Neuronal stem cell (in vitro differentiated cells): ENCODE data around the gene ARHGAP18. TPM values are rescaled to one million over a fixed set of nuclear protein-coding genes. Genes with fewer than 3 reads are reported as not detected.

Source experiments
- DNase-seq: peaks from one replicate; pipeline ENCODE4 v3.0.0-alpha.2; 2013; ENCODE audit warnings: low spot score
- H2AFZ ChIP-seq: one replicate; pipeline ENCODE4 v1.6.1; 2013; ENCODE audit warnings: mild to moderate bottlenecking, low read length, inconsistent platforms
- H2AK5ac ChIP-seq: 2 replicates; pipeline ENCODE4 v1.6.1; 2013; ENCODE audit warnings: low read depth, mild to moderate bottlenecking, inconsistent platforms, low read length, moderate library complexity, mixed read lengths
- H2BK120ac ChIP-seq: 2 replicates; pipeline ENCODE4 v1.6.1; 2013; ENCODE audit warnings: low read depth, mild to moderate bottlenecking, inconsistent platforms, low read length, moderate library complexity, mixed read lengths
- H2BK12ac ChIP-seq: one replicate; pipeline ENCODE4 v1.6.1; 2013; ENCODE audit warnings: low read length, inconsistent platforms
- H2BK15ac ChIP-seq: 2 replicates; pipeline ENCODE4 v1.6.1; 2013; ENCODE audit warnings: mild to moderate bottlenecking, low read length, inconsistent platforms, mixed read lengths
- H2BK5ac ChIP-seq: one replicate; pipeline ENCODE4 v1.6.1; 2013; ENCODE audit warnings: inconsistent platforms, mild to moderate bottlenecking, low read length, moderate library complexity
- H3K14ac ChIP-seq: one replicate; pipeline ENCODE4 v1.6.1; 2013; ENCODE audit warnings: low read length, inconsistent platforms
- H3K18ac ChIP-seq: 2 replicates; pipeline ENCODE4 v1.6.1; 2013; ENCODE audit warnings: low read length, inconsistent platforms
- H3K23ac ChIP-seq: 2 replicates; pipeline ENCODE4 v1.6.1; 2013; ENCODE audit warnings: low read depth, mild to moderate bottlenecking, mixed read lengths, low read length, inconsistent platforms; ENCODE audit not compliant: poor library complexity
- H3K27ac ChIP-seq: replicated peaks from 3 replicates; pipeline ENCODE4 v1.5.1; 2013; ENCODE audit warnings: low read length, inconsistent platforms
- H3K27me3 ChIP-seq, 3 experiments: 2 replicates each; pipeline ENCODE4 v1.6.1; 2013; ENCODE audit warnings: low read length in 3 of 3, mild to moderate bottlenecking in 2 of 3, inconsistent platforms in 1 of 3, low read depth in 1 of 3, mixed read lengths in 1 of 3, moderate library complexity in 1 of 3; ENCODE audit not compliant: control insufficient read depth in 3 of 3, insufficient read depth in 3 of 3
- H3K36me3 ChIP-seq, 2 donors: replicated peaks in 1 of 2; 2 replicates each; pipeline ENCODE4 v1.6.1; 2013; ENCODE audit warnings: low read length in 2 of 2; ENCODE audit not compliant: control insufficient read depth in 2 of 2, insufficient read depth in 2 of 2
- H3K4ac ChIP-seq: 2 replicates; pipeline ENCODE4 v1.6.1; 2013; ENCODE audit warnings: inconsistent platforms, mild to moderate bottlenecking, low read length, moderate library complexity
- H3K4me1 ChIP-seq, 2 donors: 1 replicate in 1 of 2; 2 replicates in 1 of 2; pipeline ENCODE4 v1.6.1; 2013; ENCODE audit warnings: low read length in 2 of 2, low read depth in 1 of 2; ENCODE audit not compliant: control insufficient read depth in 2 of 2, insufficient read depth in 1 of 2
- H3K4me2 ChIP-seq: one replicate; pipeline ENCODE4 v1.6.1; 2013; ENCODE audit warnings: mild to moderate bottlenecking, low read length, inconsistent platforms; ENCODE audit not compliant: insufficient read depth, poor library complexity, severe bottlenecking
- H3K4me3 ChIP-seq, 2 donors: 2 replicates each; pipeline ENCODE4 v1.5.1; 2013; ENCODE audit warnings: low read length in 2 of 2, mild to moderate bottlenecking in 2 of 2, inconsistent platforms in 1 of 2, moderate library complexity in 1 of 2
- H3K79me1 ChIP-seq: one replicate; pipeline ENCODE4 v1.6.1; 2013; ENCODE audit warnings: low read depth, mild to moderate bottlenecking, inconsistent platforms, low read length, moderate library complexity
- H3K9ac ChIP-seq: one replicate; pipeline ENCODE4 v1.6.1; 2013; ENCODE audit warnings: mild to moderate bottlenecking, low read depth, low read length, inconsistent platforms; ENCODE audit not compliant: poor library complexity
- H3K9me3 ChIP-seq, 2 donors: replicated peaks in 1 of 2; 2 replicates each; pipeline versions ENCODE3 to v1.6.1; 2013; ENCODE audit warnings: low read length in 2 of 2, mild to moderate bottlenecking in 2 of 2, inconsistent platforms in 1 of 2, low read depth in 1 of 2, mixed read lengths in 1 of 2, moderate library complexity in 1 of 2; ENCODE audit not compliant: control insufficient read depth in 2 of 2, insufficient read depth in 1 of 2
- H4K8ac ChIP-seq: one replicate; pipeline ENCODE4 v1.6.1; 2013; ENCODE audit warnings: low read depth, mild to moderate bottlenecking, inconsistent platforms, low read length, moderate library complexity
- H4K91ac ChIP-seq: one replicate; pipeline ENCODE4 v1.6.1; 2013; ENCODE audit warnings: low read length, low read depth, mild to moderate bottlenecking, inconsistent platforms; ENCODE audit not compliant: poor library complexity
- WGBS, 2 donors: extraction: QIAGEN DNeasy Blood & Tissue Kit; methylation state at CpG; one replicate each; pipeline ENCODE4 v1.1.7; 2013; ENCODE audit warnings: missing lambda C conversion rate in 2 of 2, mixed read lengths in 1 of 2; ENCODE audit not compliant: insufficient read length in 2 of 2, insufficient replicate concordance in 1 of 2; ENCODE audit errors: extremely low coverage in 2 of 2; 5-methylcytosine and 5-hydroxymethylcytosine counted together
- polyA plus RNA-seq, 2 experiments: library from polyadenylated mRNA; stranded (reverse); fragments of 200-250 nt; gene quantifications; one replicate each; pipeline ENCODE4 v1.2.3, GENCODE V29; 2013

Gene ARHGAP18, protein sequence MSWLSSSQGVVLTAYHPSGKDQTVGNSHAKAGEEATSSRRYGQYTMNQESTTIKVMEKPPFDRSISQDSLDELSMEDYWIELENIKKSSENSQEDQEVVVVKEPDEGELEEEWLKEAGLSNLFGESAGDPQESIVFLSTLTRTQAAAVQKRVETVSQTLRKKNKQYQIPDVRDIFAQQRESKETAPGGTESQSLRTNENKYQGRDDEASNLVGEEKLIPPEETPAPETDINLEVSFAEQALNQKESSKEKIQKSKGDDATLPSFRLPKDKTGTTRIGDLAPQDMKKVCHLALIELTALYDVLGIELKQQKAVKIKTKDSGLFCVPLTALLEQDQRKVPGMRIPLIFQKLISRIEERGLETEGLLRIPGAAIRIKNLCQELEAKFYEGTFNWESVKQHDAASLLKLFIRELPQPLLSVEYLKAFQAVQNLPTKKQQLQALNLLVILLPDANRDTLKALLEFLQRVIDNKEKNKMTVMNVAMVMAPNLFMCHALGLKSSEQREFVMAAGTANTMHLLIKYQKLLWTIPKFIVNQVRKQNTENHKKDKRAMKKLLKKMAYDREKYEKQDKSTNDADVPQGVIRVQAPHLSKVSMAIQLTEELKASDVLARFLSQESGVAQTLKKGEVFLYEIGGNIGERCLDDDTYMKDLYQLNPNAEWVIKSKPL
- 3.1 TPM for polyA plus RNA-seq (2013, experiment 1 of 2)
- 3.2 TPM for polyA plus RNA-seq (2013, experiment 2 of 2)

DNA sequence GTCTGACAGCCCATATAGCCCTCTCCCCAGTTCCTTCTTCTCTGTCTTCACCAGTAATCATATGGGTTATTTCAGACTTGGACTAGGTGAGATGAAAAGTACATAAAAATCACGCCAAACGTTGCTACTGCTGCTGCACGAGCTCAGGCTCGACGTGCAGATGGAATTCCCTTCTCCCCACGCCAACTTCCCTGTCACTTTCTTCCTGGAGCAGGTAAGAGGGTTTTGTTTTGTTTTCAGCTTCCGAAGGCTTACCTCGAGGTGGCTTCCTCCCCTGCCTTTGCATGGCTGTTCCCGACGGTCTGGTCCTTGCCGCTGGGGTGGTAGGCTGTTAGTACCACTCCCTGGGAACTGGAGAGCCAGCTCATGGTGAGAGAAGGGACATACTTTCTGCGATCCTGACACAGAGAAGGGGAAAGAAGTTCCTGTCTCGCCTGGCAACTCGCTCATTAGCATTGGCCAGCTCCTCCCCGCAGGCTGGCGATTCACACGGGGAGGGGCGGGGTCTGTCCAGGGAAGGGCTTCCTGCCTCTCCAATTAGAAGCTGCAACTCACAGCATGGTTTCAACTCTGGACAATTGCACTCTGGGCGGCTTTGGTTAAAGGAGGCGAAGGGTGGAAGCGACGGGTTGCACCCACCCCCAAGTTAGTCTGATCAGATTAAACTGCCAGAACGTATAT lies at the start of gene ARHGAP18:
Gene ARHGAP18 (minus strand): TSS at position 409 of the 681 bp plus-strand sequence. CDS start 41 bp downstream, at position 368.
- H3K9me3 ChIP-seq: no peaks in the 10 kb centered on the region
- H3K9ac ChIP-seq: peak within 1 kb of the TSS; percentile 15
- H2AFZ ChIP-seq: peak within 1 kb of the TSS; percentile 96
- peak; percentile 86 for DNase-seq
- H3K27ac ChIP-seq: peak within 1 kb of the TSS; percentile 39
- no peaks in the 10 kb centered on the region for H3K79me1 ChIP-seq
- H2BK120ac ChIP-seq: no peak within 1 kb of the TSS
- H2BK15ac ChIP-seq: no peak within 1 kb of the TSS
- WGBS, 2 donors: no CpG with 5 or more reads among the region's 23 CpGs
- no peak within 1 kb of the TSS for H3K4ac ChIP-seq
- H2BK5ac ChIP-seq: no peak within 1 kb of the TSS
- no peaks in the 10 kb centered on the region for H3K27me3 ChIP-seq
- no peak within 1 kb of the TSS for H2AK5ac ChIP-seq
- H4K8ac ChIP-seq: no peak within 1 kb of the TSS
- no peak within 1 kb of the TSS for H3K14ac ChIP-seq
- peak within 1 kb of the TSS; percentile 46 for H3K4me2 ChIP-seq
- no peak within 1 kb of the TSS for H2BK12ac ChIP-seq
- H3K4me3 ChIP-seq: peak within 1 kb of the TSS; percentile 60 to 72
- H3K18ac ChIP-seq: no peak within 1 kb of the TSS
- H3K36me3 ChIP-seq: no peaks in the 10 kb centered on the region
- H3K4me1 ChIP-seq: peaks cover 9% of the 10 kb centered on the region in 2 donors
- no peak within 1 kb of the TSS for H4K91ac ChIP-seq
- H3K23ac ChIP-seq: no peak within 1 kb of the TSS

DNA sequence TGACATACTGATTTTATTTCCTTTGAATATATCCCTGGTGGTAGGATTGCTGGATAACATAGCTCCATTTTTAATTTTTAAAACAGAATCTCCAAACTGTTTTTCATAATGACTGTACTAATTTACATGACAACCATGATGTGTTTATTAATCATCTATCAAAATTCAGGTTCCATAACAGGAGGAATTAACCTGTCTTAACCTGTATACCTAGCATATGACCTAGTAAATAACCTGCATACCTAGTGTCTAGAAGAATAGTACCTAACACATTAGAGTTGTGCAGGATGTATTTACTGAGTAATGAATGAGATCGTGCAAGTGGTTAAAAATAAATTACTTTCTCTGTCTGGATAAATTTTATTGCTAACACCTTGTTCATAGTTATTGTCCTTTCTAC lies 45.8 kb upstream of the ARHGAP18 start:
- Histone ChIP-seq H2BK5ac (no peak overlapping the region), H3K27ac (no peak overlapping the region), H3K4me1 (no peaks in the 10 kb centered on the region), H3K14ac (no peak overlapping the region), H3K9ac (no peak overlapping the region), H2BK120ac (no peak overlapping the region), H3K18ac (no peak overlapping the region), H3K4me2 (no peak overlapping the region), H4K91ac (no peak overlapping the region), H2BK15ac (no peak overlapping the region), H3K27me3 (peaks cover 0 to 12% (median 0%) of the 10 kb centered on the region in 3 experiments), H3K79me1 (no peaks in the 10 kb centered on the region), H2BK12ac (no peak overlapping the region), H3K9me3 (no peaks in the 10 kb centered on the region), H4K8ac (no peak overlapping the region), H3K4me3 (no peak overlapping the region), H3K36me3 (no peaks in the 10 kb centered on the region), H3K4ac (no peak overlapping the region), H3K23ac (no peak overlapping the region), H2AK5ac (no peak overlapping the region), H2AFZ (no peak overlapping the region)
- WGBS, 2 donors: no CpG with 5 or more reads among the region's 1 CpG
- no peak for DNase-seq

DNA sequence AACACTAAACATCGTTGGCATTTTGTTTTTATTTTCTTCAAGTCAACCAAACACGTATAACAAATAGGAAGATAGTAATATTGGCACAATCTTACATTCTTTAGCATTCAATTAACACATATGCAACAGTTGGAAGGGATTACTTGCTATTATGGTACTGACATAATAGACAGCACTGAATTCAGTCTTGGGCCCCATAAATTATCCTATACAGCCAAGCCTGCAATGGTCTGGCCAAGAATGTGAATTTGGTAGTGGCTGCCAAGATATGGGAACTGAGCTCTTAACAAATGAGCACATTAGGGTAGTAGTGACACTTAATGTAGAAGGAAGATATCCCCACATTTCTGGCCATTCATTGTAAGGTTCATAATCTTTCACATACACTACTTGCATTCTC lies 44.8 kb upstream of the ARHGAP18 start:
- Histone ChIP-seq H3K4me3 (no peak overlapping the region), H2AK5ac (no peak overlapping the region)

DNA sequence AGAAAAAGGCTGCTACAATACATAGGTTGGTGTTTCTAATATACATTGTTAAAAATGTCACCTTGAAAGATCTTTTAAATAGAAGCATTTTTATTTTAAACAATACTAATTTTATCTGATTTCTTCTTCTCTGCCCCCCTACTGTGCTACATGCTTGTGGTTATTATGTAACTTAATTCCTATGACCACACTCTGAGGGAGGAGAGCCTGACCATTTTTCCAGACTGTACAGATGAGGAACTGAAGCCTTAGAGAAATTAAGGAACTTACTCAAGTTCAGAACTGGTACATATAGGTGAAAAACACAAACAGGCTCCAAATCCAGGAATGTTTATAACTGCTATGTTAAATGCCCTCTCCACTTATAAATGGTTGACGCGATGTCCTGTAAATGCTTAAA lies 43.4 kb upstream of the ARHGAP18 start:
- Histone ChIP-seq H2BK12ac (no peak overlapping the region), H3K36me3 (no peaks in the 10 kb centered on the region), H3K27ac (no peak overlapping the region), H2AK5ac (no peak overlapping the region), H3K18ac (no peak overlapping the region), H2AFZ (no peak overlapping the region), H3K4me2 (no peak overlapping the region), H3K4me1 (no peaks in the 10 kb centered on the region), H3K23ac (no peak overlapping the region), H3K79me1 (no peaks in the 10 kb centered on the region), H3K27me3 (no peaks in the 10 kb centered on the region), H3K4me3 (no peak overlapping the region), H2BK15ac (no peak overlapping the region), H3K9me3 (no peaks in the 10 kb centered on the region), H3K14ac (no peak overlapping the region), H2BK120ac (no peak overlapping the region), H4K8ac (no peak overlapping the region), H4K91ac (no peak overlapping the region), H2BK5ac (no peak overlapping the region), H3K9ac (no peak overlapping the region), H3K4ac (no peak overlapping the region)
- DNase-seq: no peak
- no CpG with 5 or more reads among the region's 2 CpGs for whole genome bisulfite sequencing, 2 donors

More for the DNA sequence above, 44.8 kb upstream of the ARHGAP18 start:
- H3K27ac ChIP-seq: no peak overlapping the region
- H2BK120ac ChIP-seq: no peak overlapping the region
- H3K36me3 ChIP-seq: no peaks in the 10 kb centered on the region
- H3K4me2 ChIP-seq: no peak overlapping the region
- no peak overlapping the region for H4K8ac ChIP-seq
- H3K18ac ChIP-seq: no peak overlapping the region
- H2BK12ac ChIP-seq: no peak overlapping the region
- no peak overlapping the region for H2AFZ ChIP-seq
- no peak overlapping the region for H4K91ac ChIP-seq
- H3K27me3 ChIP-seq: peaks cover 0 to 6% (median 0%) of the 10 kb centered on the region in 3 experiments
- no peak overlapping the region for H2BK15ac ChIP-seq
- no peaks in the 10 kb centered on the region for H3K9me3 ChIP-seq
- H3K9ac ChIP-seq: no peak overlapping the region
- DNase-seq: no peak
- no CpG with 5 or more reads among the region's 2 CpGs for WGBS, 2 donors
- H3K79me1 ChIP-seq: no peaks in the 10 kb centered on the region
- H3K4me1 ChIP-seq: no peaks in the 10 kb centered on the region
- no peak overlapping the region for H3K4ac ChIP-seq
- H3K14ac ChIP-seq: no peak overlapping the region
- no peak overlapping the region for H2BK5ac ChIP-seq
- no peak overlapping the region for H3K23ac ChIP-seq
